SK-N-SH (cell line): ENCODE data around the gene ASB4. TPM values are rescaled to one million over a fixed set of nuclear protein-coding genes. Genes with fewer than 3 reads are reported as not detected.

Experiments
- CTCF ChIA-PET: fragments of 300-600, 350-600 bp; formaldehyde crosslinking; extraction: SDS; loops from one replicate; lab custom pipeline; 2021; lab: Yijun Ruan, JAX
- POLR2A ChIA-PET: fragments of 350-600 bp; sonication (Branson Sonifier 250); formaldehyde crosslinking; extraction: SDS; loops from one replicate; lab custom pipeline; 2020; ENCODE audit warnings: antibody characterized with exemption, inconsistent platforms; lab: Yijun Ruan, JAX
- DNase-seq: peaks from one replicate; pipeline ENCODE4 v3.0.0; 2012
- H2AFZ ChIP-seq: fragments of 200-600 bp; sonication (generic); 2 replicates; pipeline ENCODE4 v1.8.1; 2016; ENCODE audit warnings: antibody characterized with exemption, mild to moderate bottlenecking, low read depth
- H3F3A ChIP-seq: fragments of 200-600 bp; sonication (generic); replicated peaks from 2 replicates; pipeline ENCODE3; 2016; ENCODE audit warnings: antibody characterized with exemption, mild to moderate bottlenecking; ENCODE audit not compliant: insufficient read depth
- H3K27ac ChIP-seq, 2 experiments: fragments of 200-500 bp in 1 of 2; fragments of 200-600 bp in 1 of 2; sonication (Bioruptor generic) in 1 of 2; sonication (generic), shearing (Covaris generic) in 1 of 2; 2 replicates each; pipeline versions ENCODE4 v1.5.1 to v1.6.1; 2014 to 2016; ENCODE audit warnings: low read depth in 2 of 2, inconsistent platforms in 1 of 2, low read length in 1 of 2, mild to moderate bottlenecking in 1 of 2, mixed read lengths in 1 of 2
- H3K27me3 ChIP-seq: fragments of 200-600 bp; sonication (generic), shearing (Covaris generic); 2 replicates; pipeline ENCODE4 v1.6.1; 2016; ENCODE audit warnings: mixed run types; ENCODE audit not compliant: insufficient read depth
- H3K36me3 ChIP-seq, 2 experiments: fragments of 200-500 bp in 1 of 2; fragments of 200-600 bp in 1 of 2; sonication (Bioruptor generic) in 1 of 2; sonication (generic) in 1 of 2; replicated peaks in 1 of 2; 2 replicates each; pipeline versions ENCODE3 to v1.5.1; 2014 to 2016; ENCODE audit warnings: low read length in 1 of 2, mild to moderate bottlenecking in 1 of 2; ENCODE audit not compliant: insufficient read depth in 2 of 2, control insufficient read depth in 1 of 2
- H3K4me1 ChIP-seq, 2 experiments: fragments of 200-500 bp in 1 of 2; fragments of 200-600 bp in 1 of 2; sonication (Bioruptor generic) in 1 of 2; sonication (generic), shearing (Covaris generic) in 1 of 2; 2 replicates each; pipeline versions ENCODE4 v1.5.1 to v1.6.1; 2014 to 2016; ENCODE audit warnings: low read depth in 1 of 2, low read length in 1 of 2, mixed run types in 1 of 2; ENCODE audit not compliant: insufficient read depth in 2 of 2, control insufficient read depth in 1 of 2
- H3K4me2 ChIP-seq: fragments of 200-600 bp; sonication (generic), shearing (Covaris generic); 2 replicates; pipeline ENCODE4 v1.6.1; 2017; ENCODE audit warnings: mixed run types
- H3K4me3 ChIP-seq, 2 experiments: fragments of 200-500 bp in 1 of 2; fragments of 200-600 bp in 1 of 2; sonication (Bioruptor generic) in 1 of 2; sonication (generic), shearing (Covaris generic) in 1 of 2; 2 replicates each; pipeline versions ENCODE4 v1.5.1 to v1.8.1; 2014 to 2016; ENCODE audit warnings: low read depth in 2 of 2, inconsistent platforms in 1 of 2, low read length in 1 of 2, mild to moderate bottlenecking in 1 of 2, mixed read lengths in 1 of 2, moderate library complexity in 1 of 2
- H3K79me2 ChIP-seq: fragments of 200-600 bp; sonication (generic); 2 replicates; pipeline ENCODE4 v1.8.1; 2017; ENCODE audit warnings: mild to moderate bottlenecking; ENCODE audit not compliant: insufficient read depth
- H3K9ac ChIP-seq: fragments of 200-600 bp; sonication (generic); 2 replicates; pipeline ENCODE4 v1.6.1; 2017; ENCODE audit warnings: mixed run types
- H3K9me2 ChIP-seq: fragments of 200-600 bp; sonication (generic); 2 replicates; pipeline ENCODE4 v1.6.1; 2017; ENCODE audit warnings: mixed run types
- H3K9me3 ChIP-seq: fragments of 200-600 bp; sonication (generic); 2 replicates; pipeline ENCODE4 v1.6.1; 2017; ENCODE audit warnings: mixed run types, mild to moderate bottlenecking, moderate library complexity
- H4K20me1 ChIP-seq: fragments of 200-600 bp; sonication (generic); 2 replicates; pipeline ENCODE4 v1.6.1; 2017; ENCODE audit warnings: mild to moderate bottlenecking, mixed run types; ENCODE audit not compliant: insufficient read depth
- CHD2 ChIP-seq: fragments of 150-350 bp; IDR thresholded peaks from 2 replicates; pipeline ENCODE4 v1.6.1; 2018; ENCODE audit warnings: low read length; ENCODE audit not compliant: partially characterized antibody
- EP300 ChIP-seq, 2 experiments: IDR thresholded peaks; 2 replicates each; pipeline versions ENCODE4 v1.4.0 to v1.6.1; 2012; ENCODE audit warnings: borderline replicate concordance in 1 of 2, low read depth in 1 of 2, low read length in 1 of 2
- GATA2 ChIP-seq: sonication (generic); formaldehyde crosslinking; IDR thresholded peaks from 2 replicates; pipeline ENCODE4 v1.5.0; 2020; ENCODE audit warnings: mild to moderate bottlenecking, missing genetic modification reagents
- NRF1 ChIP-seq: IDR thresholded peaks from 2 replicates; pipeline ENCODE4 v1.6.1; 2012; ENCODE audit warnings: low read depth, mild to moderate bottlenecking, low read length
- RCOR1 ChIP-seq: fragments of 150-350 bp; IDR thresholded peaks from 2 replicates; pipeline ENCODE4 v1.6.1; 2017; ENCODE audit warnings: antibody characterized with exemption, low read length
- SIN3A ChIP-seq: IDR thresholded peaks from 2 replicates; pipeline ENCODE4 v1.6.1; 2012; ENCODE audit warnings: low read depth, mild to moderate bottlenecking, low read length, moderate library complexity, borderline replicate concordance
- TAF1 ChIP-seq: IDR thresholded peaks from 2 replicates; pipeline ENCODE4 v1.6.1; 2012; ENCODE audit warnings: low read depth, mild to moderate bottlenecking, low read length, moderate library complexity, borderline replicate concordance
- TCF12 ChIP-seq: IDR thresholded peaks from 2 replicates; pipeline ENCODE4 v1.4.0; 2012
- YY1 ChIP-seq: IDR thresholded peaks from 2 replicates; pipeline ENCODE4 v1.4.0; 2012; ENCODE audit warnings: low read depth, mild to moderate bottlenecking
- WGBS: methylation state at CpG from one replicate; pipeline ENCODE4 v1.1.6; 2017; ENCODE audit warnings: low lambda C conversion rate; 5-methylcytosine and 5-hydroxymethylcytosine counted together
- polyA plus RNA-seq, 3 experiments: library from polyadenylated mRNA; depleted of rRNA; stranded (reverse); fragments of >200 nt; gene quantifications; 2 replicates each; pipeline ENCODE4 v1.2.3, GENCODE V29; 2012
- TF ChIP-seq, protein P1 (sequence below): fragments of 200-600 bp; sonication (generic); IDR thresholded peaks from 2 replicates; pipeline ENCODE4 v1.6.1; 2017; ENCODE audit warnings: antibody characterized with exemption, mild to moderate bottlenecking, moderate library complexity
- TF ChIP-seq, protein P2 (sequence below): IDR thresholded peaks from 2 replicates; pipeline ENCODE4 v1.4.0; 2012; ENCODE audit warnings: low read depth, borderline replicate concordance
- TF ChIP-seq, protein P3 (sequence below): IDR thresholded peaks from 2 replicates; pipeline ENCODE4 v1.4.0; 2012; ENCODE audit warnings: low read depth
- TF ChIP-seq, protein P4 (sequence below): IDR thresholded peaks from 2 replicates; pipeline ENCODE4 v1.4.0; 2012; ENCODE audit warnings: low read depth, borderline replicate concordance
- TF ChIP-seq, protein P5 (sequence below): IDR thresholded peaks from 2 replicates; pipeline ENCODE4 v1.6.1; 2012; ENCODE audit warnings: mild to moderate bottlenecking, low read depth, low read length, moderate library complexity

ASB4 gene
- polyA plus RNA-seq, 1 of the 3 experiments (the other 2 are of a cell fraction), result not detected

DNA sequence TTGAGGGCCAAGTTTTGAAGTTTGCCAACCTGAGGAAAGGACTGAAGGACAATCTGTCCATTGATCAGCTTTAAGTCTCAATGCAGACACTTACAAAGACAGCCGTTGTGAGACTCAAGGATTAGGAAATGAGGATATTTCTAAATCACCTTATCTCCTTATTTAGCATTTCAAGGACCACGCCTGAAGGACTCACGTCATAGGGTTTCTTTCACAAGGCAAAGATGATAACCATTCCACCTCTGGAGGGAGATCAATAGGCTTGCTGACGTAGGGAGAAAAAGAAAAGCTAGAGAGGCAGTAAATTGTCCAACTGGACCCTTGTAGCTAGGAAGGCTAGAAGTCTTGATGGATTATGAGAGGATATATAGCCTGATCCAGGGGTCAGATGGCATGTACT lies 3.3 kb upstream of the ASB4 start:
- TF ChIP-seq SIN3A, result no peak
- no peak for TF ChIP-seq CHD2
- TF ChIP-seq EP300 (IDR thresholded peaks at IDR 0.05; ENCODE audit: borderline replicate concordance in 1 of 2, low read depth in 1 of 2, low read length in 1 of 2), result no peak
- TF ChIP-seq, protein P1, sequence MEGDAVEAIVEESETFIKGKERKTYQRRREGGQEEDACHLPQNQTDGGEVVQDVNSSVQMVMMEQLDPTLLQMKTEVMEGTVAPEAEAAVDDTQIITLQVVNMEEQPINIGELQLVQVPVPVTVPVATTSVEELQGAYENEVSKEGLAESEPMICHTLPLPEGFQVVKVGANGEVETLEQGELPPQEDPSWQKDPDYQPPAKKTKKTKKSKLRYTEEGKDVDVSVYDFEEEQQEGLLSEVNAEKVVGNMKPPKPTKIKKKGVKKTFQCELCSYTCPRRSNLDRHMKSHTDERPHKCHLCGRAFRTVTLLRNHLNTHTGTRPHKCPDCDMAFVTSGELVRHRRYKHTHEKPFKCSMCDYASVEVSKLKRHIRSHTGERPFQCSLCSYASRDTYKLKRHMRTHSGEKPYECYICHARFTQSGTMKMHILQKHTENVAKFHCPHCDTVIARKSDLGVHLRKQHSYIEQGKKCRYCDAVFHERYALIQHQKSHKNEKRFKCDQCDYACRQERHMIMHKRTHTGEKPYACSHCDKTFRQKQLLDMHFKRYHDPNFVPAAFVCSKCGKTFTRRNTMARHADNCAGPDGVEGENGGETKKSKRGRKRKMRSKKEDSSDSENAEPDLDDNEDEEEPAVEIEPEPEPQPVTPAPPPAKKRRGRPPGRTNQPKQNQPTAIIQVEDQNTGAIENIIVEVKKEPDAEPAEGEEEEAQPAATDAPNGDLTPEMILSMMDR, result no peak
- TF ChIP-seq, protein P2, sequence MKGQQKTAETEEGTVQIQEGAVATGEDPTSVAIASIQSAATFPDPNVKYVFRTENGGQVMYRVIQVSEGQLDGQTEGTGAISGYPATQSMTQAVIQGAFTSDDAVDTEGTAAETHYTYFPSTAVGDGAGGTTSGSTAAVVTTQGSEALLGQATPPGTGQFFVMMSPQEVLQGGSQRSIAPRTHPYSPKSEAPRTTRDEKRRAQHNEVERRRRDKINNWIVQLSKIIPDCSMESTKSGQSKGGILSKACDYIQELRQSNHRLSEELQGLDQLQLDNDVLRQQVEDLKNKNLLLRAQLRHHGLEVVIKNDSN, result no peak
- no peak for TF ChIP-seq RCOR1
- TF ChIP-seq, protein P3, sequence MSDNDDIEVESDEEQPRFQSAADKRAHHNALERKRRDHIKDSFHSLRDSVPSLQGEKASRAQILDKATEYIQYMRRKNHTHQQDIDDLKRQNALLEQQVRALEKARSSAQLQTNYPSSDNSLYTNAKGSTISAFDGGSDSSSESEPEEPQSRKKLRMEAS, result no peak
- no peak for TF ChIP-seq YY1
- TF ChIP-seq GATA2 (CRISPR knock-in tag), result no peak
- TF ChIP-seq, protein P4, sequence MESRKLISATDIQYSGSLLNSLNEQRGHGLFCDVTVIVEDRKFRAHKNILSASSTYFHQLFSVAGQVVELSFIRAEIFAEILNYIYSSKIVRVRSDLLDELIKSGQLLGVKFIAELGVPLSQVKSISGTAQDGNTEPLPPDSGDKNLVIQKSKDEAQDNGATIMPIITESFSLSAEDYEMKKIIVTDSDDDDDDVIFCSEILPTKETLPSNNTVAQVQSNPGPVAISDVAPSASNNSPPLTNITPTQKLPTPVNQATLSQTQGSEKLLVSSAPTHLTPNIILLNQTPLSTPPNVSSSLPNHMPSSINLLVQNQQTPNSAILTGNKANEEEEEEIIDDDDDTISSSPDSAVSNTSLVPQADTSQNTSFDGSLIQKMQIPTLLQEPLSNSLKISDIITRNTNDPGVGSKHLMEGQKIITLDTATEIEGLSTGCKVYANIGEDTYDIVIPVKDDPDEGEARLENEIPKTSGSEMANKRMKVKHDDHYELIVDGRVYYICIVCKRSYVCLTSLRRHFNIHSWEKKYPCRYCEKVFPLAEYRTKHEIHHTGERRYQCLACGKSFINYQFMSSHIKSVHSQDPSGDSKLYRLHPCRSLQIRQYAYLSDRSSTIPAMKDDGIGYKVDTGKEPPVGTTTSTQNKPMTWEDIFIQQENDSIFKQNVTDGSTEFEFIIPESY, result no peak
- no peak for TF ChIP-seq NRF1
- no peak for TF ChIP-seq TCF12
- no peak for TF ChIP-seq TAF1
- TF ChIP-seq, protein P5, sequence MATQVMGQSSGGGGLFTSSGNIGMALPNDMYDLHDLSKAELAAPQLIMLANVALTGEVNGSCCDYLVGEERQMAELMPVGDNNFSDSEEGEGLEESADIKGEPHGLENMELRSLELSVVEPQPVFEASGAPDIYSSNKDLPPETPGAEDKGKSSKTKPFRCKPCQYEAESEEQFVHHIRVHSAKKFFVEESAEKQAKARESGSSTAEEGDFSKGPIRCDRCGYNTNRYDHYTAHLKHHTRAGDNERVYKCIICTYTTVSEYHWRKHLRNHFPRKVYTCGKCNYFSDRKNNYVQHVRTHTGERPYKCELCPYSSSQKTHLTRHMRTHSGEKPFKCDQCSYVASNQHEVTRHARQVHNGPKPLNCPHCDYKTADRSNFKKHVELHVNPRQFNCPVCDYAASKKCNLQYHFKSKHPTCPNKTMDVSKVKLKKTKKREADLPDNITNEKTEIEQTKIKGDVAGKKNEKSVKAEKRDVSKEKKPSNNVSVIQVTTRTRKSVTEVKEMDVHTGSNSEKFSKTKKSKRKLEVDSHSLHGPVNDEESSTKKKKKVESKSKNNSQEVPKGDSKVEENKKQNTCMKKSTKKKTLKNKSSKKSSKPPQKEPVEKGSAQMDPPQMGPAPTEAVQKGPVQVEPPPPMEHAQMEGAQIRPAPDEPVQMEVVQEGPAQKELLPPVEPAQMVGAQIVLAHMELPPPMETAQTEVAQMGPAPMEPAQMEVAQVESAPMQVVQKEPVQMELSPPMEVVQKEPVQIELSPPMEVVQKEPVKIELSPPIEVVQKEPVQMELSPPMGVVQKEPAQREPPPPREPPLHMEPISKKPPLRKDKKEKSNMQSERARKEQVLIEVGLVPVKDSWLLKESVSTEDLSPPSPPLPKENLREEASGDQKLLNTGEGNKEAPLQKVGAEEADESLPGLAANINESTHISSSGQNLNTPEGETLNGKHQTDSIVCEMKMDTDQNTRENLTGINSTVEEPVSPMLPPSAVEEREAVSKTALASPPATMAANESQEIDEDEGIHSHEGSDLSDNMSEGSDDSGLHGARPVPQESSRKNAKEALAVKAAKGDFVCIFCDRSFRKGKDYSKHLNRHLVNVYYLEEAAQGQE, result no peak
- no peak overlapping the region for H3K9ac ChIP-seq
- ChIA-PET POLR2A (no interaction called here), CTCF (interaction anchor here (0.8 to 4.4 kb wide), 9 partner anchors 20 to 1861 kb away, joined by 3 to 26 read pairs (median 3); no protein-coding TSS in a partner anchor)
- H3K9me2 ChIP-seq, result no peaks in the 10 kb centered on the region
- no peaks in the 10 kb centered on the region for H3F3A ChIP-seq
- no peaks in the 10 kb centered on the region for H4K20me1 ChIP-seq
- no peaks in the 10 kb centered on the region for H3K9me3 ChIP-seq
- H3K27me3 ChIP-seq, result no peaks in the 10 kb centered on the region
- no peak for DNase-seq
- peaks cover 0 to 5% of the 10 kb centered on the region in 2 experiments; a peak in 1 of 4 replicates for H3K4me1 ChIP-seq
- no peak overlapping the region for H2AFZ ChIP-seq
- no peaks in the 10 kb centered on the region for H3K36me3 ChIP-seq
- 57% methylated on average over 4 of the region's 4 CpGs for WGBS
- H3K4me3 ChIP-seq, result no peak overlapping the region
- no peak overlapping the region for H3K27ac ChIP-seq
- H3K79me2 ChIP-seq, result no peaks in the 10 kb centered on the region
- no peak overlapping the region for H3K4me2 ChIP-seq
